Ovary (tissue), 9 donors: ENCODE data around the gene CHD2. TPM values are rescaled to one million over a fixed set of nuclear protein-coding genes. Genes with fewer than 3 reads are reported as not detected.

Experiments used
- DNase-seq, 5 donors: peaks; one replicate each; pipeline ENCODE4 v3.0.0-alpha.2; 2019 to 2020
- H3K27ac ChIP-seq, 2 donors: fragments of 200-600 bp; one replicate each; pipeline versions ENCODE4 v1.5.1 to v1.8.0; 2019 to 2022
- H3K27me3 ChIP-seq: fragments of 200-600 bp; one replicate; pipeline ENCODE4 v1.8.0; 2022
- H3K36me3 ChIP-seq: fragments of 200-600 bp; sonication (generic); one replicate; pipeline ENCODE4 v1.5.1; 2019
- H3K4me1 ChIP-seq: one replicate; pipeline ENCODE4 v1.8.1; 2013; ENCODE audit warnings: mild to moderate bottlenecking, moderate library complexity; ENCODE audit not compliant: insufficient read depth
- H3K4me3 ChIP-seq: fragments of 200-600 bp; sonication (generic); one replicate; pipeline ENCODE4 v1.5.1; 2017
- H3K9me3 ChIP-seq, 2 donors: fragments of 200-600 bp in 1 of 2; sonication (generic) in 1 of 2; one replicate each; pipeline versions ENCODE4 v1.5.1 to v1.8.1; 2013 to 2019; ENCODE audit warnings: mild to moderate bottlenecking in 1 of 2, moderate library complexity in 1 of 2
- EP300 ChIP-seq: sonication (generic); formaldehyde crosslinking; IDR thresholded peaks from one replicate; pipeline ENCODE4 v1.6.1; 2017; ENCODE audit warnings: antibody characterized with exemption
- POLR2A ChIP-seq: fragments of 450-650 bp; IDR thresholded peaks from one replicate; pipeline ENCODE4 v1.6.1; 2017; ENCODE audit warnings: antibody characterized with exemption, mild to moderate bottlenecking, moderate library complexity
- WGBS, 3 donors: extraction: QIAGEN DNeasy Blood & Tissue Kit in 1 of 3; methylation state at CpG; one replicate each; pipeline versions ENCODE4 v1.1.5 to v1.1.7; 2013 to 2017; 5-methylcytosine and 5-hydroxymethylcytosine counted together
- intact Hi-C, 4 donors: fragments of 100-400 bp; cut with DNase I; formaldehyde crosslinking; loops; one replicate each; pipeline versions ENCODE4 v1.11.0 to v1.15.1; 2022 to 2023
- polyA plus RNA-seq, 2 donors: library from polyadenylated mRNA; stranded (reverse); fragments of 200-250 nt in 1 of 2; fragments of 350-450 nt in 1 of 2; fragmentation: Illumina TruSeq in 1 of 2; extraction: RNeasy Lipid Tissue Mini Kit (QIAGEN cat#74804) in 1 of 2; gene quantifications; one replicate each; pipeline ENCODE4 v1.2.3, GENCODE V29; 2013 to 2014
- total RNA-seq, 7 donors: library from RNA; depleted of rRNA in 2 of 7; stranded (reverse); fragments of >200 nt in 2 of 7; fragmentation: NEBNext Ultra II Directional in 3 of 7; extraction: Animal tissue kit (Norgen Biotek cat#: 25700) in 3 of 7; gene quantifications; one replicate each; pipeline versions ENCODE4 v1.1.0 to v1.2.4, GENCODE V29; 2016 to 2023
- TF ChIP-seq, protein P1 (sequence below), 3 donors: fragments of 450-650 bp in 2 of 3; fragments of 200-600 bp in 1 of 3; IDR thresholded peaks; one replicate each; pipeline versions ENCODE4 v1.5.1 to v1.8.0; 2016 to 2022; ENCODE audit warnings: antibody characterized with exemption in 3 of 3, mild to moderate bottlenecking in 1 of 3
- donor health status: DM: no; HTN: no; CAD: no; lungs with moderate emphysema.
- donor health status: DM: no; HTN: no; CAD: no.
- donor health status: Bipolar disorder and iron deficiency.
- donor health status: DM: yes; HTN: yes; CAD: no.
- donor health status: DM: no; HTN: no; CAD: no.
- donor health status: DM: yes; HTN: yes; CAD: no.

Gene CHD2
- total and polyA plus RNA-seq, 9 donors: 43.6 to 146 (median 98.2) TPM

DNA sequence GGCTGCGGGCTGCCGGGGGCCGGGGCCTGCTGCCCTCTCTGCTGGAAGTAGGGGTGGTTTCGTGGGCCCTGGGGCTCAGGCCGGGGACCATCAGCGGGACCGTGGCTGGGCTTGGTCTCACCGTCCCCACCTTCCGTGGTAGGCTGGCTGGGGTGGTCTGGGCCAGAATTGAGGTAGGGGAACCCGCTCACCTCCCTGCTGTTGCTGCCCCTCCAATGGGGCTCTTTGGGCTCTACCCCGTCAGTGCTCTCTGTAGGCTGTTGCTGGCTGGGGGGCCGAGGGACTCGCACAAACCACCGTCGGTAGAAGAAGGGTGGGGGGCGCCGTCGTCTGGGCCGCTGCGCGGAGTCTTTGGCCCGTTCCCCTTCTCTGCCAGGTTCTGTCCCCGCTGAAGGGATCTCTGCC lies 165.5 kb downstream of the CHD2 start:
- Histone ChIP-seq H3K4me3 (no peak overlapping the region), H3K36me3 (no peaks in the 10 kb centered on the region), H3K27me3 (no peaks in the 10 kb centered on the region), H3K4me1 (peaks cover 25% of the 10 kb centered on the region), H3K27ac (no peak overlapping the region), H3K9me3 (no peaks in the 10 kb centered on the region)
- WGBS, 3 donors: 91 to 92% (median 92%) methylated on average over 23 of the region's 23 CpGs
- intact Hi-C loops: no loop called here
- peak in 1 of 5 donors; percentile 21 for DNase-seq
- TF ChIP-seq EP300 (no peak), POLR2A (no peak)
- TF ChIP-seq, protein P1, sequence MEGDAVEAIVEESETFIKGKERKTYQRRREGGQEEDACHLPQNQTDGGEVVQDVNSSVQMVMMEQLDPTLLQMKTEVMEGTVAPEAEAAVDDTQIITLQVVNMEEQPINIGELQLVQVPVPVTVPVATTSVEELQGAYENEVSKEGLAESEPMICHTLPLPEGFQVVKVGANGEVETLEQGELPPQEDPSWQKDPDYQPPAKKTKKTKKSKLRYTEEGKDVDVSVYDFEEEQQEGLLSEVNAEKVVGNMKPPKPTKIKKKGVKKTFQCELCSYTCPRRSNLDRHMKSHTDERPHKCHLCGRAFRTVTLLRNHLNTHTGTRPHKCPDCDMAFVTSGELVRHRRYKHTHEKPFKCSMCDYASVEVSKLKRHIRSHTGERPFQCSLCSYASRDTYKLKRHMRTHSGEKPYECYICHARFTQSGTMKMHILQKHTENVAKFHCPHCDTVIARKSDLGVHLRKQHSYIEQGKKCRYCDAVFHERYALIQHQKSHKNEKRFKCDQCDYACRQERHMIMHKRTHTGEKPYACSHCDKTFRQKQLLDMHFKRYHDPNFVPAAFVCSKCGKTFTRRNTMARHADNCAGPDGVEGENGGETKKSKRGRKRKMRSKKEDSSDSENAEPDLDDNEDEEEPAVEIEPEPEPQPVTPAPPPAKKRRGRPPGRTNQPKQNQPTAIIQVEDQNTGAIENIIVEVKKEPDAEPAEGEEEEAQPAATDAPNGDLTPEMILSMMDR (IDR thresholded peaks at IDR 0.05): no peak

DNA sequence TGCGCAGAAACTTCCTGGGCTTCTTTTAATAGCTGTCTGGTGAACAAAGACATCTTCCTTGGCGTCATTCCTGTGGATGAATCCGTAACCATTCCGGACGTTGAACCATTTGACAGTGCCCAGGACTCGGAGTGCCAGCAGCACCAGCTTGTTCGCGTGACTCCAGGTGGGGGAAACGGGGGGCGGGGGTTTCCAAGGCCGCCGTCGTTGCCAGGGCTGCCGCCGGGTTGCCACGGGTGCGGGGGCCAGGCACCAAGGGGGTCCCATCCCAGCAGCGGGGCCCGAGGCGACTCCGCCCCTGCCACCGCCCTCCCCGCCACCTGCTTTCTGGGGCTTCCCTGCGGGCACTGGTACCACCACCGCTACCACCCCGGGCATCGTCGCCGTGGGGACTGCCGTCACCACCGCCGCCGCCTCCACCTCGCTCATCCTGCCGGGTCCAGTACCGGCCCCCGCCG lies 166.1 kb downstream of the CHD2 start:
- peaks cover 21% of the 10 kb centered on the region for H3K4me1 ChIP-seq
- 94 to 96% (median 96%) methylated on average over 37 to 38 of the region's 38 CpGs for WGBS, 3 donors

DNA sequence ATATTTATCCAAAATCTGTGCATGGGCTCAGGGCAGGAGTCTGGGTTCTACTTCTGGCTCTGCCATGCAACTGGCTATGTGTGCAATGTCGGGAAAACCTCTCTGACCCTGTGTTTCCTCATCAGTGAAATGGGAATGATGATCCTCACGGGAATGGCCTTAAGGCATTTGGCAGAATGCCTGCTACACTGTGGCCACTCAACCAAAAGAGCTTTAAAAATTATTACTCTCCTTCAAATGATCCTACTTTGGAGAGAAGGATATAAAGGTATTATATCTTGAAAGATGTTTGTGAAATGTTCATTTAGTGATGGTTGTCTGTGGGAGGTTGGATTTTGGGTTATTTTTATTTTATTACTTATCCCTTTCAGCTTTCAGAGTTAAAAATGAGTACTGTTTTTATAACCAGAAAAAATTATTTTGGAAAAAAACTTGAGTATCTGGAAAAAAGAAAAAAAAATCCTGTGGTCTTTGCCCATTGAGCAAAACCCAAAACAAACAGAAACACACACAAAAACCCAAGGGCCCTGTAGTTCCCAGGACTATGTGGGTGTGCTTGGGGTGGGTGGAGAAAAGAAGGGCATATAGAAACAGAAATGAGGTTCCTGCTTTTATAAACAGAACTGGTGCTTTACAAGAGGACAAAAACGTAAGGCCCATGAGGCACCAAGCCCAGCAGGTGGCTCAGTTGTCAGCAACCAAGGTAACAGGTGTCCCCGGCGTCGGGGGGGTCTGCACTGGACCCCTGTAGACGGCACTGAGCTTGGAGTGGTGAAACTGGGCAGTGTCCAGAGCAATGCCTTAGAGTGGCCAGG lies 166.9 kb downstream of the CHD2 start:
- no peaks in the 10 kb centered on the region for H3K36me3 ChIP-seq
- intact Hi-C loops: no loop called here
- WGBS, 3 donors: 40 to 47% (median 46%) methylated on average over 7 of the region's 7 CpGs
- TF ChIP-seq, protein P1 (IDR thresholded peaks at IDR 0.05): no peak
- TF ChIP-seq EP300 (no peak), POLR2A (no peak)
- peak overlapping the region in 1 of 2 donors; percentile 38 for H3K27ac ChIP-seq
- no peak for DNase-seq
- H3K4me3 ChIP-seq: no peak overlapping the region
- H3K27me3 ChIP-seq: no peaks in the 10 kb centered on the region
- no peaks in the 10 kb centered on the region for H3K9me3 ChIP-seq
- peaks cover 21% of the 10 kb centered on the region for H3K4me1 ChIP-seq

More for the DNA sequence above, 166.1 kb downstream of the CHD2 start:
- TF ChIP-seq POLR2A: no peak
- TF ChIP-seq, protein P1 (IDR thresholded peaks at IDR 0.05): no peak
- TF ChIP-seq EP300: no peak
- intact Hi-C loops: no loop called here
- no peak overlapping the region for H3K4me3 ChIP-seq
- DNase-seq: no peak
- H3K27me3 ChIP-seq: no peaks in the 10 kb centered on the region
- no peaks in the 10 kb centered on the region for H3K36me3 ChIP-seq
- peak overlapping the region in 1 of 2 donors; percentile 38 for H3K27ac ChIP-seq
- no peaks in the 10 kb centered on the region for H3K9me3 ChIP-seq

DNA sequence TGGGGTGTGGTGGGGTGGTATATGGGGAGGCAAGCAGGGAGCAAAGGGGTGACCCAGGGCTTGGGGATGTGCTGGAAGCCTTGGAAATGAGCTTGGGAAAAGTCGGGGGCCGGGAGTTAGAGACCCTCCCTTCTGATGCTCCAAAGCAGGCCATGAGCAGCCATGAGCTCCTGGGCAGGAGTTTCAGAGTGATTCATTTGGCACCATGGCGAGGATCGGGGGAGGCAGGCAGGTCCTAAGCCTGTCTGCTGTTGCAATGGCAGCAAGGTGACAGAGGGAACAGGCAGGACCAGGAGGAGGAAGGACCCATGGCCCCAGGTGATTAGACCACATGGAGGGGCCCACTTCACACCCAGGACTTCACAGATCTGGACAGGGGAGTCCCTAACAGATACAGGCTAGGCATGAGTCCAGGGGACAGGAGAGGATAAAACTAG lies 167.5 kb downstream of the CHD2 start:
- H3K9me3 ChIP-seq: no peaks in the 10 kb centered on the region
- intact Hi-C loops: no loop called here
- TF ChIP-seq, protein P1 (IDR thresholded peaks at IDR 0.05): no peak
- no peak for TF ChIP-seq EP300
- no peak for TF ChIP-seq POLR2A
- H3K27ac ChIP-seq: no peak overlapping the region
- no peaks in the 10 kb centered on the region for H3K36me3 ChIP-seq
- no peak for DNase-seq
- 53 to 80% (median 79%) methylated on average over 4 of the region's 4 CpGs for WGBS, 3 donors
- H3K4me3 ChIP-seq: no peak overlapping the region
- H3K4me1 ChIP-seq: peaks cover 21% of the 10 kb centered on the region
- no peaks in the 10 kb centered on the region for H3K27me3 ChIP-seq
